GM12891 (cell line): ENCODE measurements around the gene SKIC3.
A peak's percentile ranks its signal among the peaks of the same experiment; 100 is the strongest.

Experiments
- DNase-seq: peaks from one replicate; pipeline ENCODE4 v3.0.0; 2011; ENCODE audit warnings: low spot score; ENCODE audit not compliant: insufficient read length
- FAIRE-seq: peaks from 2 replicates; lab custom pipeline; 2011; peaks lifted over from hg19 to GRCh38; lab: Jason Lieb, UNC
- PAX5 ChIP-seq: IDR thresholded peaks from 2 replicates; pipeline ENCODE4 v1.6.1; 2011; ENCODE audit warnings: low read length, moderate library complexity, mild to moderate bottlenecking; ENCODE audit not compliant: insufficient read depth, severe bottlenecking
- POLR2A ChIP-seq: IDR thresholded peaks from 2 replicates; pipeline ENCODE4 v1.6.1; 2011; ENCODE audit warnings: low read depth, low read length, control low read depth
- POLR2AphosphoS5 ChIP-seq: IDR thresholded peaks from 2 replicates; pipeline ENCODE4 v1.6.1; 2011; ENCODE audit warnings: low read depth, low read length, control low read depth
- POU2F2 ChIP-seq: IDR thresholded peaks from 2 replicates; pipeline ENCODE4 v1.6.1; 2011; ENCODE audit warnings: low read depth, mild to moderate bottlenecking, control low read depth, low read length, moderate library complexity
- SPI1 ChIP-seq: IDR thresholded peaks from 2 replicates; pipeline ENCODE4 v1.6.1; 2011; ENCODE audit warnings: low read depth, low read length, control low read depth
- TAF1 ChIP-seq: IDR thresholded peaks from 2 replicates; pipeline ENCODE4 v1.6.1; 2011; ENCODE audit warnings: low read depth, low read length, control low read depth

Gene SKIC3

DNA sequence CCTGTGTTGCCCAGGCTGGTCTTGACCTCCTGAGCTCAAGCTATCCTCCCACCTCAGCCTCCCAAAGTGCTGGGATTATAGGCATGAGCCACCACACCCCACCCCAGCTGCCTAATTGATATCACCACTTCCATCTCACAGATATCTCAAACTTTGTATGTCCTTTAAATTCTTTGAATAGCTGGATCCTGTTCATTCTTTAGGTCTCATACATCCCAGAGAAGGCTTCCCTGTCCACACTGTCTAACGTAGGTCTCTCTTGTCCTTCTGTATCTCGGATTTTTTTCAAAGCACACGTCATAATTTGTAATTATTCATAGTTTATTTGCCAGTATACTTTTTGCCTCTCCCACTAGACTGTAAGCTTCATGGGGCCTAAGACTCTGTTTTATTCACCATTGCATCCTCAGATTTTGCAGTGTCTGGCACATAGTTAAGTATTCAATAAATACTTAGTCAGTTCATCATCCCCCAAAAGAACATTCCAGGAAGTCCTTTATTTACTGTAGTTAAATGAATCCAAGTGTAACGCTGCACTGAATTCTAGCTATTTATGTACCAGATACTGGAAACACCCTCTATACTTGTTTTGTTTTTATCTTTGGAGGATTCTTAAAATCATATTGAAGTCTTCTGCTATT, 10.6 kb upstream of the SKIC3 start:
- DNase-seq (no peak), FAIRE-seq (no peak)
- TF ChIP-seq PAX5 (no peak), POLR2AphosphoS5 (no peak), SPI1 (no peak), POLR2A (no peak), POU2F2 (no peak), TAF1 (no peak)

DNA sequence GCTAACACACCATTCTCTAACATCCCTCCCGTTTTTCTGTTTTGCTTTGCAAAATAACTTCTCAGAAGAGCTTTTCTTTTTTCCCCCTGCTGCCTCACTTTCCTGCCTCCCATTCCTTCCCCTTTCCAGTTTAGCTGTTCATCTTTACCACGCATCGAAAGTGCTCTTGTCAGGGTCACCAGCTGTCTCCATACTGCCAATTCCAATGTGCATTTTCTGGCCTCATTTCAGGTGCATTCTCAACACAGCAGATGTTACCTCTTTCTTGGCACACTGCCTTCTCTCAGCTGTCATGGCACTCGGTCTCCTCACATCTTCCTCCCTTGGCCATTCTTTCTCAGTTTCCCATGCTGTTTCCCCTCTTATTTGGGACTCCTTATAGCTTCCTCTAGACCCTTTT, 9.7 kb upstream of the SKIC3 start:
- DNase-seq = no peak
- TF ChIP-seq PAX5 = no peak
- no peak for TF ChIP-seq POLR2AphosphoS5
- no peak for TF ChIP-seq POLR2A
- TF ChIP-seq SPI1 = no peak
- no peak for TF ChIP-seq TAF1
- no peak for TF ChIP-seq POU2F2
- FAIRE-seq = no peak

DNA sequence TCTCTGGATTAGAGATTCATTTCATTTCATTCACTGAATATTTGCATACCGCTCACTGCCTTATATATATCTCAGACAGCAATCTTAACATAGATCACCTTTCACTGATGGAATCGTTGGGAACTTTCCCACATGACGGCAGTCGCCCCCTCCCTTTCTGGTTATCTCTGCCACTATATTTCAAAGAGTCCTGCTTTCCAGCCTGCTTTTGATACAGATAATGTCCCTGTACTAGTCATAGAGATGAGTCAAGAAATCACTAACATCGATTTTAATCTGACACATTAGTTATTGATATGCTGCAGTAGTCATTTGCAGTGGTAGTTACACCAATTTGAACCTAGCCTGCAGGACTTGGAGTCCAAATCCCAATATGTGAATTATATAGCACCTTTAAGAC, 8.6 kb upstream of the SKIC3 start:
- FAIRE-seq (no peak), DNase-seq (no peak)
- no peak for TF ChIP-seq POLR2A
- no peak for TF ChIP-seq TAF1
- TF ChIP-seq POU2F2 = no peak
- TF ChIP-seq POLR2AphosphoS5 = no peak
- TF ChIP-seq PAX5 = no peak
- TF ChIP-seq SPI1 = no peak

DNA sequence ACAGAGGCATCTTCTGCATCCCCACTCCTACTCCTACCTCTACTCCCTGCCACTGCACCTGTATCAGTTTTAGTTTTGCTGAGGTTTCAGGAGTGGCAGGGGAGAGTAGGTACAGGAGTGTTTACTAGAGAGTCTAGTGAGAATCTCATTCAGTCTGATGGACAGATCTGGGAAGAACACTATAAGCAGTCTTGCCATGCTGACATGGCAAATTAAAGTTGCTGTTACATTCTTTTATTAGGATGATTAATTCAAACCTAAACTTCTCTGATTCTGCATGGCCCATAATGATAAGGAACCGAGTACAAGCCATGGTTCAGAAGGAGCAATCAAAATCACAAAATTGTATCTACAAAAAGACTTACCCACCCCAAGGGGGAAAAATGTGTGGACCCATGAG, 7.5 kb upstream of the SKIC3 start:
- DNase-seq (no peak), FAIRE-seq (no peak)
- TF ChIP-seq PAX5 = no peak

DNA sequence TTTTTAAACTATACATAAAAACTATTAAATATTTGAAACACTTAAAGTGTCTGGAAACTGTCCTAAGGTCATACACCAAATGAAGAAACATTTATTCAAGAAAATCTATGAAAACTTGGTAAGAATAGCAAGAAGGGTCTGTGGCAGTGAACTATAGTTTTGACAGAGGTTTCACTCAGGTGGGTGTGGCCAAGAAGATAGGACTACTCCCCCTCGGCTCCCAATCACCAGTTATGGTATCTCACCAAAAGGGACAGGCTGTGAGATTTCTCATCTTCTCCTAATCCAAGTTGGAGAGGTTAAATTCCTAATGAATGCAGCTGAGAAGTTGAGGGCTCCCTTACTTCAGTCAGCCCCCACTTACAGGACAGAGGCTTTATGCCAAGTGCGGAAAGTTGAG, 3.1 kb upstream of the SKIC3 start:
- DNase-seq = no peak

DNA sequence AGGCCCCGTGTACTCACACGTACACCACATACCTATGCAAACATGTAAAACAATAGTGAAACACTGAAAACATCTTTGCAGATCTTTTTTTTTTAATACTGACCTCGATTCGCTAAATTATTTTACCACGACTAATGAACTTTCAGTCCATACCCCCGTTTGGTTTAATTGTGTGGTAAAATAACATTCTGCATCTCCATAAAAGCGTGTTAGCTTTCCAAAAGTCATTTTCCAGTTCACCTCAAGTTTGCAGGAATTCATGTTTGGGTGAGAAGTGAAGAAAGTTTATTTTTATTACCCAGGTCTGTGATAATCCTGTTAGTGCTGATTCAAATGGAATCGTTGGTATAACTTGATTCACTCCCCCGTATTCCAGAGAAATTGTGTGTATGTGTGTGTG, 776 bp upstream of the SKIC3 start:
- FAIRE-seq = peak; percentile 48
- TF ChIP-seq TAF1 = no peak
- TF ChIP-seq POU2F2 = no peak
- no peak for TF ChIP-seq POLR2AphosphoS5
- no peak for TF ChIP-seq PAX5
- no peak for TF ChIP-seq SPI1
- TF ChIP-seq POLR2A = no peak
- DNase-seq = no peak

More for the DNA sequence above, 3.1 kb upstream of the SKIC3 start:
- TF ChIP-seq POLR2AphosphoS5 = no peak
- no peak for TF ChIP-seq POU2F2
- no peak for TF ChIP-seq TAF1
- TF ChIP-seq POLR2A = no peak
- no peak for TF ChIP-seq SPI1
- no peak for TF ChIP-seq PAX5
- FAIRE-seq = no peak

DNA sequence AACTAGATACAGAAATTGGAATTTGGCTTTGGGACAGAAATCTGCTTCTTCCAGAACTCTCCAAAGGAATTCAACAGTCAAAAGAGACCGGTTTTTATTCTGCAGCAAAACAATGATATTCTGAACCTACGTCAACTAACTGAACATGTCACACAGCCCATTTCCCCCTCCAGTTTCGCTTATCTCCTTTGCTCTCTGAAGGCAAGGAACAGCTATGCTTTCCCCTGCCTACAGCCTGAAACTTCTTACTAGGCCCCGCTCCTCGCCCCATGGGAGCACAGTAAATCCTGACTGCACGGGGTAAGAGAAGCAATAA, 488 bp downstream of the SKIC3 start:
- DNase-seq (no peak), FAIRE-seq (no peak)
- TF ChIP-seq PAX5 (no peak), SPI1 (peak; percentile 51)

DNA sequence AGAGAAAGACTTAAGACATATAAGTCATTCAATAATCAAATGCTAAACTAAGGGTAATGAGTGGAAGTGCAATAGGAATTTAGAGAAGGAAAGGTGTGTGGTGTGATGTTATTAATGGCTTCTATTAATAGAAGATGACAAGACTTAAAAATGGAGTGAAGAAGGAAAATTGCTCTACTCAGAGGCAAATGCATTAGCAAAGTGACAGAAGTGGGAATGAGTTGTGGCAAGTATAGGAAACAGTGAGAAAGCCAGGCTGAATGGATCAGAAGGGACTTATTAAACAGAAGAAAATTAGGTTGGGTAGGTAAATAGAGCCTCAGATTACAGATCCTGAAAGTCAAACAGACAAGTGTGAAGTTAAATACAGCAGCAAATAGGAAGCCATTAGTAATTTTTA, 5.7 kb downstream of the SKIC3 start:
- FAIRE-seq (no peak), DNase-seq (no peak)
- TF ChIP-seq TAF1 (no peak), POLR2A (no peak), POLR2AphosphoS5 (no peak), POU2F2 (no peak), PAX5 (no peak)

DNA sequence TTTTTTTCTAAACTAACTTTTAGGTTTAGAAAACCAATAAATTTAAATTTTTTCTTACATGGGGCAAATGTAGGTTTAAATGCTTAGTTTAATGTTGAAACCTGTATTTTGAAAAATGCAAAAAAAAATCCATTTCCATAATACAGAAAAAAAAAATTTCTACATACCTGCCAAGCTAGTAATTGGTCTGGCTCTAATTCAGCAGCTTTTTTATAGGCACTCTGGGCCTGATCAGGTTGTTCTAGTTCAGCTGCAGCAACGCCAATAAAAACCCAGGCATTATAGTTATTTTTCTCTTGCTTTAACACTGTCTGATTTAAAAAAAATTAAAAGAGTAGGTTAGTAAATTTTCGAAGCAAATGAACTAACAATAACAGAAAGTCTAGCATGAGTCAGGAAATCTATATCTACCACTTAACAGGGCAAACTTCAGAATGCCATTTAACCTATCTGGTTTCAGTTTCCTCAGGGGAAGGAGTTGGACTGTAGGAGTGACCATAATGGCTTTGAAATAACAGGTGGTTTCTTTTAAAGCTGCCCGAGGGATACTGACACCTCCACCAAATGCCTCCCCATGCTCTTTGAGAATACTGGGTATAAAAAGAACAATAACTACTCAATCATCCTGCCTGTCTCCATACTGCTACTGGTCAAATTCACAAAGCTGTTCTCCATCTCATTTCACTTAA, 11.6 kb downstream of the SKIC3 start:
- FAIRE-seq (no peak), DNase-seq (no peak)
- no peak for TF ChIP-seq POLR2AphosphoS5
- no peak for TF ChIP-seq PAX5
- no peak for TF ChIP-seq TAF1
- TF ChIP-seq POLR2A = no peak
- no peak for TF ChIP-seq POU2F2

DNA sequence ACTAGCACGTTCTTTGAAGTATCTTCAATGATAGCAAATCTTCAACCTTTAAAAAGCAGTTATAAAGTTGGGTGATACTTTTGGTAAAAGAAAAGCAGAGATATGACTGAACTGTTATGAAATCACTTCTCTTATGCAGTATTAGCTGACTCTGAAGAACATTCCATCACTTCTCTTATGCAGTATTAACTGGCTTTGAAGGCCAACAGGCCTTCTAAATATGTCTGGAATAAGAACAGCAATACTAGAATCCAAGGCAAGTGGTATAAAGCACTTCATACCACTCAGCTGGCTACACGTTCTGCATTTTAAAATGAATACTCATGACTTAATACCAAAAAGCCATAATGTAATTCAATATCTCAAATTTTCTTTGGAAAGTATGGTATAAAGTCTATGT, 17.3 kb downstream of the SKIC3 start:
- FAIRE-seq = no peak
- DNase-seq = no peak
- TF ChIP-seq POU2F2 = no peak
- TF ChIP-seq TAF1 = no peak
